Stimulated activated CD4-positive, alpha-beta T cell treated with anti-CD3 and anti-CD28 coated beads, Interleukin-12 subunit alpha, Interleukin-12 subunit beta, amount 100 ng/mL, for 24 hours (primary cell): ENCODE data around the gene ITGA5.

ENCODE experiments used
- DNase-seq, 2 experiments: peaks; one replicate each; pipeline ENCODE4 v3.0.0-alpha.2; 2020; ENCODE audit warnings: low read depth in 2 of 2

The ITGA5 gene

DNA sequence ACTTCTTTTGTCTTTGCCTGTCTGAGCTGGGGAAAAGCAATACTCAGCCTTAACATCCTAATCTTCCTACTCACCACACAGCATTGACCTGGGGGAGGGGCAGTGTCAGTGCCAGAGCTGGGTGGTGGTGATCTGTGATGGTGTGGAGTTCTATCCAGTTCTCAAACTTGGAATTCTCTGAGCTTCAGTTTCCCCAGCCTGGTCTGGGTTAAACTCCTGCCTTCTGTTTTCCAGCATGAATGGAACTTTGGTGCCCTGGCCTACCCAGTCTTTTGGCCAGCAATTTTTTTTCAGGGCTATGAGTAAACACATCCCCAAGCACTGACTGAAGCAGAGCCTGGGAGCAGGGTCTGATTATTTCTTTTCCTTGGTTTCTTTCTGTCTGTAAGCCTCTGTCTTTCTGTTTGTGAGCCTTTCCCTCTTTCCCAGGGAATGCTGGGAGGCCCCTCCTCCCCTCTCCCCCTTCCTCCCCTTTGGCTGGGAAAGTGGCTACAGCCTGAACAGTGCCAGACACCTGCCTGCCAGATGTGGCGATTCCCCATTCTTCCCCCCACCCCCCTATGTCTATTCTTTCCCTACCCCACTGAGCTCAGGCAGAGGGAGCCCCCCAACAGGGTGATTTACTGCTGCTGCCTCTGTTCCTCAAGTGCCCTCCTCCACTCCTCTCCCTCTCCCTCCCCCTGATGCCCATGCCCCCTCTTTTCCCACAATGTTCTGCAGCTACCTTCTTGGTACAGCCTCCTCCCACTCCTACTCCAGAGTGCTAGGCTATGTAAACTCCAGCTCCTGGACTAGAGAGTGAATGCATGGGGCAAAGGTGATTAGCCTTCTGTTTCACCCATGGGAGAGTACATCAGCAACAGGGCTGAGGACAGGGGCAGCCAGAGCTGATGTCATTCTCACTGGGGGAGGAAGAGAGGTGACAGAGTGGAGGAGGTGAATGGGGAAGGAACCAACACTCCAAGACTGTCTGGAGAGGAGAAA, 65.9 kb downstream of the ITGA5 start:
- DNase-seq = no peak

DNA sequence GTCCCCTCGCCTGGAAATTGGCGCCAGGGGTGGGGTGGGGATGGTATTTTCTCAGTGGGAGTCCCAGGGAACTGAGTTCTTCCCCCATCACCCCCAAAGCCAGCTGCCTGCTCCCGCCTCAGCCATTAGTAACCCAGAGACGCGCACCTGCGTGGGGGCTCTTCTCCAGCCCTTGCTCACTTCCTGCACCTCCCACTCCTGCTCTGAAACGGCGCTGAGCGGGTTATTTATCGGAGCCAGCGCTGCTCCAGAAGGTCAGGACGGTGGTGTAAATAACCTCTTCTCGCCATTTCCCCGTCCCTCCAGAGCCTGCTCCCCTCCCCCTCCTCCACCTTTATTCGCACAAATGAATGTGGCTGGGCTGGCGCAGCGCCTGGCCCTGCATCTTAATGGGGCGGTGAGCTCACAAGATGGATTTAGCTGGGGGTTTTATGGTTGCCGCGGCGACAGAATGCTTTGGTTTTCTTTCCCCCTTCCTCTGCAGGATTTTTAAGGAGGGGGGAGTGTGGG, 67.0 kb downstream of the ITGA5 start:
- peak in 1 of 2 experiments; percentile 24 for DNase-seq

DNA sequence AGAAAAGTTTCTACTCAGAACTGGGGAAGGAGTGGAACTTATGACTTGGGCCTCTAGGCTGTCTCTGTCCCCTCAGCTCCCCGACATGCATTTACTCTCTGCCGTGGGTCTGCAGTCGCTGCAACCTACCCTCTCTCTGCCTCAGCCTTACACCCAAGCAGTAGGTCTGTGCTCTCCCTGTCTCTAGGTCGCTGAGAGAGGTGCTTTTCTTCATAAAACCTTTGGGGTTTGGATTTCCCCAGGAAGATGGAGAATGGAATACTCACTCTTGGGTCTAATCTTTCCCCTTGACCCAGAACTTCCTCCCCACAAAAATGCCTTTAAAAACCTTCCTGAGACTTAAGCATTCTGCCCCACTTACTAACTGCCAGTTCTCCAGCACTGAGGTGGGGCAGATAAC, 67.7 kb downstream of the ITGA5 start:
- DNase-seq = no peak

DNA sequence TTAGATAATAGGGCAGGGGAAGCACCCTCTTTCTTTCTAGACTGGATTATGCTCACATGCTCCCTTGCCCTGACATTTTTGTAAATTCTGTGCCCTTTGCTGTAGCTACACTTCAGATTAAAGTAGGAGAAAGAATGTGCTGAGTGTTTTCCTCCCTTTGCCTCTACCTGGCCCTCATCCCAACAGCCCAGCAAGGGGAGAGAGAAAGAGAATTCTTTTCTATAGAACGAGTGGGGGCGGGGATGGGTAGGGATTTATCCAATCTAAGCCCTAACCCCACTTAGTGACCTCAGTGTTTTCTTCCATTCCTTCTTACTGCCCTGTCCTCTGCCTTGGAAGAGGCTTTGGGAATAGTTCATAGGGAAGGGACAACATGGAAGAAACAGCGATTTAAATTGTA, 68.3 kb downstream of the ITGA5 start:
- DNase-seq = no peak

DNA sequence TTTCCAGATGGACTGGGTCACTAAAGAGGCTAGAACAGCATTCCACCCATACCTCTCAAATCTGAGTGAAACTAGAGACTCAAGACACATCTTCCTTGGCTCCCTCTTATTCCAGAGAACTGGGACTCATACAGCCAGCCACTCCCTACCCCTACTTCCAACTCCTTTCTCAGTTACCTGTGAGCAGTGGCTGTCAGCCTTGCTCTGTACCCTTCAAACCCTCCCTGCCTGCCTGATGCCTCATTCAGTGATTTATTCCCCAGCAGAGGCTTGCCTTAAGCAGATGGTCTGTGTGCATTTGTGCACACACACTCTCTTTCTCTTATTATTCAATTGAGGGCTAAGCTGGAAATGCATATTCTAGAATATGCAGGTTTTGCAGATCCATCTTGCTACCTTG, 69.4 kb downstream of the ITGA5 start:
- no peak for DNase-seq

DNA sequence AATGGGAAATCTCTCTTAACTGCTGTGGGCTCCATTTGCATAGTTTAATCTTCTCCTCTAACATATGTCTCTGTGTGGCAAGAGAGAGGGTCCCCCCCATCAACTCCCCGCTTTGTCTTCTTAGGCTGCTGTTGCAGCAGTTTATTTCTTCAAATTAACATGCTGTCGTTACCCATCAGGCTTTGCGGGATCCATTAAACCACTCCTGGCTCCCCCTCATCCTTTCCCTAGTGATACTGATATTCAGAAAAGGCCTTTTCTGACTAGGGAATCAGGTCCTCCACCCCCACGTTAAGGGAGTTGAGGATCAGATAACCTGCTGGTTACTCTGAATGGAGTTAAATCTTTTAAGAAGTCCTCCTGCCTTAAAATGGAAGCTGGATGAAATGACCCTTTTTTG, 70.0 kb downstream of the ITGA5 start:
- DNase-seq = no peak
